ENCODE data around the gene PTF1A.

The PTF1A gene

GRCh38 chr10:23191764-23192711, at the start of gene PTF1A:
PTF1A (plus strand) TSS chr10:23192312; CDS start chr10:23192531, 219 bp downstream.
- no peak for TF ChIP-seq CTCF (IDR thresholded peaks at IDR 0.05)

- no peak for TF ChIP-seq CTCF (IDR thresholded peaks at IDR 0.05)
These were observed 45.9 kb upstream of the PTF1A start for GRCh38 chr10:23146258-23146657.

- TF ChIP-seq CTCF (IDR thresholded peaks at IDR 0.05) = no peak
These were observed 45.1 kb upstream of the PTF1A start for GRCh38 chr10:23147035-23147434.

GRCh38 chr10:23148214-23148613, 43.9 kb upstream of the PTF1A start:
- TF ChIP-seq CTCF (IDR thresholded peaks at IDR 0.05) = no peak

GRCh38 chr10:23150091-23150490, 42.0 kb upstream of the PTF1A start:
- TF ChIP-seq CTCF (IDR thresholded peaks at IDR 0.05) = no peak

- TF ChIP-seq CTCF (IDR thresholded peaks at IDR 0.05) = no peak
These were observed 41.5 kb upstream of the PTF1A start for GRCh38 chr10:23150610-23151009.

GRCh38 chr10:23151071-23151470, 41.0 kb upstream of the PTF1A start:
- TF ChIP-seq CTCF (IDR thresholded peaks at IDR 0.05) = no peak
